ENCODE measurements around the gene TBX18.

Gene TBX18

DNA sequence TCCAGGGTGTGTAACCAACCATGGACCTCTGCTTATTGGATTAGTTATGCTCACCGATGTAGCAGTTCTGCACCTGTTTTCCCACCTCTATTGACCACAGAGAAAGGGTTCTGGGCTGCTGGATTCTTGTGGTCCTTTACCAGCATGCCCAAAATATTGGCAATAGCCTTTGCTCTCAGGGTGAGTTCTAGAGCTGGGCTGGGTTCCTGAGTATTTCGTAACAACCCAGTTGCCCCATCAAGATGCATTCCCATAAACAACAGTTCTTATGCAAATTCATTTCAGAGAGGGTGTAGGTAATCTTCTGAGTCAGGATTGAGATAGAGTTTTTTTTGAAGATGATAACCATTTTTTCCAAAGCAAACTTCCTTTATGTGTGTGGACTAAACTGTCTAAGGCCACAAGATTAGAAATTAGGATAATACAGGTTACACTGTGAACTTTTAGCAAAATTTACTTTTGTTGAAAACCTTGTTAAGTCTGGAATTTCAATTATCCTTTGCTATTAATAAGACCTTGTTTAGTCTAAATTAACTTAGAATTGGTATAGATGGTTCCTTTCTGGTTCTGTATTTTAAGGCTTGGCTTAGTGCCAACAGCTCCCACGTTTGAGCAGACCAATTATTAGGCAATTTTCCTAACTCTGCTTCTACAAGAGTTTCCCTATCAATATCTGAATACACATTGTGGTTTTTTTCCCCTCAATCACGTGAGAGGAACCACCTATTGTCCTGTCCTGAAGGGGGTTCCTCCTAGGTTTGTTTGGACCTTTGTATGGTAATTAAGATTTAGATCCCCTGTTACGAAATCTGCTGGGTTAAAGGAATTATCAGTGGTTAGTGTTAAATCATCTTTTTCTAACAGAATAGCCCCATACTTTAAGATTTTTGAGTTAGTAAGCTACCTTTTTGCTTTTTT lies 46.1 kb downstream of the TBX18 start:
- no peaks in the 10 kb centered on the region for H3K36me3 ChIP-seq (ENCODE audit: insufficient read depth, low read length)
- no peak overlapping the region for H3K4me3 ChIP-seq (ENCODE audit: low read depth, low read length)
- no peak overlapping the region for H2AFZ ChIP-seq (ENCODE audit: low read length, unreplicated experiment)
- no peaks in the 10 kb centered on the region for H3K79me2 ChIP-seq (ENCODE audit: control insufficient read depth, insufficient read depth, low read length, unreplicated experiment)
- peaks cover 7% of the 10 kb centered on the region for H3K4me1 ChIP-seq (ENCODE audit: control insufficient read depth, insufficient read depth, low read length, unreplicated experiment)
- H3K27ac ChIP-seq (ENCODE audit: low read depth, low read length): no peak overlapping the region
- H3K27me3 ChIP-seq (ENCODE audit: insufficient read depth, low read length): no peaks in the 10 kb centered on the region

DNA sequence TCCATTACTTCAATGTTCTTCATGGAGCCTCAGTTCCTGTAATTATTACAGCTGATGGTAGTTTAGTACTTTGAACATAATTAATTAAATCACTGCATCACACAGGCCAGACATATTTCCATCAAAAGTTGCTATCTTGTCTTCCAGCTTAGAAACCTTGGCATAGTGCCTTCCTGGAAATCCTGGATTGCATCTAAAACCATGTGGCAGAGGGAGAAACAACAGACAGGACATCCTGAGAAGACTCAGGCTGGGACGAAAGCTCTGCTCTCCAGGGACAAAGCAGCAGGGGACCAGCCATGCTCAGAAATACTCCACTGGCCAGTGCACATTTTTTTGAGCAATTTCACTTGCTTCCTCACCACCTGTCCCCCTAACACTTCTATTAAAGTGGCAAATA lies 55.3 kb downstream of the TBX18 start:
- Histone ChIP-seq H2AFZ (ENCODE audit: low read length, unreplicated experiment) (no peak overlapping the region), H3K27me3 (ENCODE audit: insufficient read depth, low read length) (no peaks in the 10 kb centered on the region), H3K4me3 (ENCODE audit: low read depth, low read length) (no peak overlapping the region), H3K36me3 (ENCODE audit: insufficient read depth, low read length) (no peaks in the 10 kb centered on the region), H3K4me1 (ENCODE audit: control insufficient read depth, insufficient read depth, low read length, unreplicated experiment) (no peaks in the 10 kb centered on the region), H3K27ac (ENCODE audit: low read depth, low read length) (no peak overlapping the region), H3K79me2 (ENCODE audit: control insufficient read depth, insufficient read depth, low read length, unreplicated experiment) (no peaks in the 10 kb centered on the region)

DNA sequence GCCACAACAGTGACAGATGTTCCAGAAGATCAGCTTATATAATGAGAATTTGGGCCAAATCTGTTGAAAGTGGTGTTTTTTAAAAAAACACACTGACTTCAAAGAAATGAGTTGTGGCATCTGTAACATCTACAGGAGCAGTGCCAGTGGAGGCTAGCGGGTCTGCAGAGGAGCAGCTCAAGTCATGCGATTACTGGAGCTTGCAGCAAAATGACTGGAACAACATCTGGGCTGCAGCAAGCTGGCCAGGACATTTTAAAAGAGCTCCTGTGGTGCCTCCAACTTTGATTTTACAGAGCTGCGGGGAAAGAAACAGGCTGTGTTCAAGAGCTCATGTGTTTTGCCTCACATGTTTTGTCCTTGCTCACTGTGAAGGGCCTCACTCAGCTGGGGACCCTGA lies 57.2 kb downstream of the TBX18 start:
- no peak overlapping the region for H2AFZ ChIP-seq (ENCODE audit: low read length, unreplicated experiment)
- H3K27ac ChIP-seq (ENCODE audit: low read depth, low read length): no peak overlapping the region
- H3K36me3 ChIP-seq (ENCODE audit: insufficient read depth, low read length): no peaks in the 10 kb centered on the region
- no peaks in the 10 kb centered on the region for H3K27me3 ChIP-seq (ENCODE audit: insufficient read depth, low read length)
- H3K79me2 ChIP-seq (ENCODE audit: control insufficient read depth, insufficient read depth, low read length, unreplicated experiment): no peaks in the 10 kb centered on the region
- no peak overlapping the region for H3K4me3 ChIP-seq (ENCODE audit: low read depth, low read length)
- no peaks in the 10 kb centered on the region for H3K4me1 ChIP-seq (ENCODE audit: control insufficient read depth, insufficient read depth, low read length, unreplicated experiment)

DNA sequence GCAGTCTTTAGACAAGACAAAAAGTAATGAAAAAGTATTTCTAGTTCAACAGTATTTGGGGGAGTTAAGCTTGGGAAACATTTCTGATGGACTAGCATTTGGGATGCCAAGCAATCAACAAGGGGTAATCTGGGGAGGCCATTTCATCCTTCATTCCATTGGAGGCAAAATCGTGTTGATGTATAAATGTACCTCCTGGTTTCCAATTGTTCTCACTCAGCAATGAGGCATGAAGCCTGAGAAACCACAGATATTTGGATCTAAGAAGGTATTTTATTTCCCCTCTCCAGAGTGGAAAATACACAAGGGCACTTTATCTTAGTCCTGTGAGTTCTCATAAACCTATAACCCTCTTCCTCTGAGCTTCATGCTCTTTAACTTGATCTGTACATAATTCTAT lies 68.2 kb downstream of the TBX18 start:
- Histone ChIP-seq H2AFZ (ENCODE audit: low read length, unreplicated experiment) (no peak overlapping the region), H3K27me3 (ENCODE audit: insufficient read depth, low read length) (no peaks in the 10 kb centered on the region), H3K27ac (ENCODE audit: low read depth, low read length) (no peak overlapping the region), H3K4me1 (ENCODE audit: control insufficient read depth, insufficient read depth, low read length, unreplicated experiment) (no peaks in the 10 kb centered on the region), H3K36me3 (ENCODE audit: insufficient read depth, low read length) (no peaks in the 10 kb centered on the region), H3K4me3 (ENCODE audit: low read depth, low read length) (no peak overlapping the region), H3K79me2 (ENCODE audit: control insufficient read depth, insufficient read depth, low read length, unreplicated experiment) (no peaks in the 10 kb centered on the region)

DNA sequence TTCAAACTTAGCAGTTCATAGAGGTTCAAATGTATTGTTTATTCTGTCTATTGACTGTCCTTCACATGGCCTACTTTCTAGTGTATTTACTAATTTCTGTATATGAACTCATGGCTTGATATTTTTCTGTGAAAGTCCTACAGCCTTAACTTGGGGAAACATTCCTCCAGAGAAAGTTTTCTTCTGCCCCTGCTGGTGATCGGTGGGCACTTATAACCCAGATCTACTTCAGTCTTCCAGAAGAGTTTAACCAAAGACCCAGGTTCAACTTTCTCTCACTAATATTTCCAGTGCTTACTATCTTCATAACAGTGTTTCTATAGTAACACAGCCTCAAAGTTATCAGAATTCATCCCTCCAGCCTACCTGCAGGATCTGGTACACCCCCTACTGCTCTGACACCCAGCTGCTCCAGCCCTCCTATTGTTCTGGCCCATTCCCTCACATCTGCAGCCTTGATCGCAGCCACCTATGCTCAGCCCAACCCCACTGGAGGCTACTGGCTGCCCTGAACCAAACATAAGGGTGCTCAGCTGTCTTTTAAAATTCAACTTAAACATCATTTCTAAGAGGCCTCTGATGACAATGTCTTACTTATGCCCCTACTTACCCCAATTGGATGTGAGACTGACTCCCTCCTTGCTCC lies 72.3 kb downstream of the TBX18 start:
- no peaks in the 10 kb centered on the region for H3K36me3 ChIP-seq (ENCODE audit: insufficient read depth, low read length)

DNA sequence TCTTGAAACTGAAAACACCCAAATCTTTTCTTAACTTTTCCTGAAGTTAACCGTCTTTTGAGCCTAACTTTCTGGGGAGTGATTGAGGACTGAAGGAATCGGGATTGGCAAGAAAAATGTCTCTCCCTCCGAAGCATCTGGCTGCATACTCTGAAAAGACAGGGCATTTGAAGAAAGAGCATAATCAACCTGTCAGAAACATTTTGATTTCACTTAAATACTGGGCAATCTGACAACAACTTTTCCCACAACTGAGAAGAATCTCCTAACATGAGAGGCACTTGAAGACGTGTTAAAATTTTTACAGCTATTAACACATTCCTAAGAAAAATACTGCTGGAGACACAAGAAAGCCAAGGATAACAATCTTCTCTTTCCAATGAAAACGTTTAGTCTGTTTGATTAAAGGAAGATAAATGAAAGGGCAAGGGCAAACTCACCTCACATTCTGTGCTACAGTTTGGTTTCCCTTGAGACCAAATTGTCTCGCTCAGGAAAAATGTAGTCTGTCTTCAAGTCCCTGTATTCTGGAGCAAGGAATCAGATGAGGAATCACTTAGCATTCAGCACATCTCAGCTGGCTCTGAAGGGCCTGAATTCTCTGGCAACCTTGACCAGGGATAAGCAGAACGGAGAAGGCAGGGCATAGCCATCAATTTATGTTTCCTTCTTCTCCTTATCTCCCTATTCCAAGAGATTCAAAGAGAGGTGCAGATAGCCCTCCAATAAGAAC lies 76.1 kb downstream of the TBX18 start:
- Histone ChIP-seq H3K79me2 (ENCODE audit: control insufficient read depth, insufficient read depth, low read length, unreplicated experiment) (no peaks in the 10 kb centered on the region), H2AFZ (ENCODE audit: low read length, unreplicated experiment) (no peak overlapping the region), H3K4me1 (ENCODE audit: control insufficient read depth, insufficient read depth, low read length, unreplicated experiment) (no peaks in the 10 kb centered on the region), H3K36me3 (ENCODE audit: insufficient read depth, low read length) (peaks cover 4% of the 10 kb centered on the region; the same call in 1 of the 2 replicates), H3K4me3 (ENCODE audit: low read depth, low read length) (no peak overlapping the region), H3K27ac (ENCODE audit: low read depth, low read length) (no peak overlapping the region), H3K27me3 (ENCODE audit: insufficient read depth, low read length) (no peaks in the 10 kb centered on the region)

More for the DNA sequence above, 72.3 kb downstream of the TBX18 start:
- H3K27me3 ChIP-seq (ENCODE audit: insufficient read depth, low read length): no peaks in the 10 kb centered on the region
- H3K79me2 ChIP-seq (ENCODE audit: control insufficient read depth, insufficient read depth, low read length, unreplicated experiment): no peaks in the 10 kb centered on the region
- H3K4me3 ChIP-seq (ENCODE audit: low read depth, low read length): no peak overlapping the region
- no peak overlapping the region for H3K27ac ChIP-seq (ENCODE audit: low read depth, low read length)
- no peaks in the 10 kb centered on the region for H3K4me1 ChIP-seq (ENCODE audit: control insufficient read depth, insufficient read depth, low read length, unreplicated experiment)
- no peak overlapping the region for H2AFZ ChIP-seq (ENCODE audit: low read length, unreplicated experiment)

DNA sequence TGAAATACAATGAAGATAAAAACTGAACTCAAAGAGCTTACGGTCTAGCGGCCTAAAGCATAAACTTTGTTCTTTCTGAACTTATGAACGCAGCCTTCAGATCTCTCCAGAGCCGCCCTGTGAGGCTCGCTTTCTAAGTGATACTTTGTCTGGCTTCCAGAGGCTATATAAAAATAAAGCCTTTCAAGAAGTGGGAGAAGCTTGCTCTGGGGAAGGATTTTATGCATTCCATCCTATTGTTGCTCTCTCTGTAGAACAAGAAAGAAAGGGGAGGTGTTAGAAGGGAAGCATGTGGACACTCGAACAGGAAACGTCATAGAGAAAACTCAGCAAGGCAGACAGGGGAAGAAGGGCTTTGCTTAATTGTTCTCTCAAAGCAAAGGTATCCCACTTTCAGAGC lies 77.0 kb downstream of the TBX18 start:
- no peak overlapping the region for H3K27ac ChIP-seq (ENCODE audit: low read depth, low read length)
- H2AFZ ChIP-seq (ENCODE audit: low read length, unreplicated experiment): no peak overlapping the region
- no peaks in the 10 kb centered on the region for H3K4me1 ChIP-seq (ENCODE audit: control insufficient read depth, insufficient read depth, low read length, unreplicated experiment)
- no peaks in the 10 kb centered on the region for H3K27me3 ChIP-seq (ENCODE audit: insufficient read depth, low read length)
- peaks cover 4% of the 10 kb centered on the region; the same call in 1 of the 2 replicates for H3K36me3 ChIP-seq (ENCODE audit: insufficient read depth, low read length)
- no peaks in the 10 kb centered on the region for H3K79me2 ChIP-seq (ENCODE audit: control insufficient read depth, insufficient read depth, low read length, unreplicated experiment)
- no peak overlapping the region for H3K4me3 ChIP-seq (ENCODE audit: low read depth, low read length)

DNA sequence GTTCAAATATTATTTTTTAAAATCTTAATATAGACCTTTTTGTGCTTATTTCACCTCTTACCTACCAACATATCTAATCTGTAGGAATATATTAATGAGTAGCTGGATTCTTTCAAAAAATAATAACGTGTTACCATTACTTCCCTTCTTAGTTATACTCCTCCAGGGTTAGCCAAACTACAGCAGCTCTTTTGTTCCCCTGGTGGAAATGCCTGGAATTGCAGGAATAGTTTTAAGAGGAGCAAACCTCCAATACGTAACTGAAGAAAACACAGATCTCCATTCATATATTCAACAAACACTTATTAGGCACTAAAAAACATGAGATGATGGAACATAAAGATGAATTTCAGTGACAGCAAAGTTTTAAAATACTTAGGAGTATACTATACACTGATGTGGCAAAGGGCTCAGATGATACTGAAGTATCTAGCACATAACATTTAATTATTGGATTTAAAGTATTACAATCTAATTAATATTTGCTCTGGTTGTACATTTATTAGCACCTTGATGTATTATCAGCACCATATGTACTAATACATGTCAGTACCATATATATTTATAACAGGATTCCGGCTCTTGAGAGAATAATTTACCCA lies 78.3 kb downstream of the TBX18 start:
- H3K79me2 ChIP-seq (ENCODE audit: control insufficient read depth, insufficient read depth, low read length, unreplicated experiment): no peaks in the 10 kb centered on the region
- H3K27ac ChIP-seq (ENCODE audit: low read depth, low read length): no peak overlapping the region
- no peak overlapping the region for H3K4me3 ChIP-seq (ENCODE audit: low read depth, low read length)
- no peaks in the 10 kb centered on the region for H3K27me3 ChIP-seq (ENCODE audit: insufficient read depth, low read length)
- H3K4me1 ChIP-seq (ENCODE audit: control insufficient read depth, insufficient read depth, low read length, unreplicated experiment): no peaks in the 10 kb centered on the region
- H3K36me3 ChIP-seq (ENCODE audit: insufficient read depth, low read length): peaks cover 4% of the 10 kb centered on the region; the same call in 1 of the 2 replicates
- no peak overlapping the region for H2AFZ ChIP-seq (ENCODE audit: low read length, unreplicated experiment)

DNA sequence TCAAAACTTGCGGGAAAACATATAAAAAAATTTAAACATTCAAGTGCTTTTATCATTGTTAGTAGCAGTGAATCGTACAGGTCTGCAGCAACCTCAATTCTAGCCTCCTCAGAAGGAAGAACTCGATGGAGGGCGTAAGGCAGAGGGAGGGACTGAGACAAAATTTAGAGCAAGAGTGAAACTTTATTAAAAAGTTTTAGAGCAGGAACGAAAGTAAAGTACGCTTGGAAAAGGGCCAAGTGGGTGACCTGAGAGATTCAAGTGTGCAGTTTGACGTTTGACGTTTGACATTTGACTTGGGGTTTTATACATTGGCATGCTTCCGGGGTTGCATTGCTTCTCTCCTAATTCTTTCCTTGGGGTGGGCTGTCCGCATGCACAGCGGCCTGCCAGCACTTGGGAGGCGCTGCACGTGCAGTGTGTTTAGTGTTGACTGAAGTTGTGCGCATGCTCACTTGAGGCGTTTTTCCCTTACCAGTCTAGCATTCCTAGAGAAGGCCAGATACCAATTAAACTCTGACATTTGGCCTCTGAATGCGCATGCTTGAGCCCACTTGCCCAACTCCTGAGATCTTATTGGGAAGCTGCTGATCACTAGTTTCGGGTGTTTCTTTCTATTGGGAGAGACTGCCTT lies 82.6 kb downstream of the TBX18 start:
- Histone ChIP-seq H2AFZ (ENCODE audit: low read length, unreplicated experiment) (no peak overlapping the region), H3K27ac (ENCODE audit: low read depth, low read length) (no peak overlapping the region), H3K79me2 (ENCODE audit: control insufficient read depth, insufficient read depth, low read length, unreplicated experiment) (no peaks in the 10 kb centered on the region), H3K4me1 (ENCODE audit: control insufficient read depth, insufficient read depth, low read length, unreplicated experiment) (no peaks in the 10 kb centered on the region), H3K36me3 (ENCODE audit: insufficient read depth, low read length) (peaks cover 1% of the 10 kb centered on the region; the same call in 1 of the 2 replicates), H3K27me3 (ENCODE audit: insufficient read depth, low read length) (no peaks in the 10 kb centered on the region), H3K4me3 (ENCODE audit: low read depth, low read length) (no peak overlapping the region)

DNA sequence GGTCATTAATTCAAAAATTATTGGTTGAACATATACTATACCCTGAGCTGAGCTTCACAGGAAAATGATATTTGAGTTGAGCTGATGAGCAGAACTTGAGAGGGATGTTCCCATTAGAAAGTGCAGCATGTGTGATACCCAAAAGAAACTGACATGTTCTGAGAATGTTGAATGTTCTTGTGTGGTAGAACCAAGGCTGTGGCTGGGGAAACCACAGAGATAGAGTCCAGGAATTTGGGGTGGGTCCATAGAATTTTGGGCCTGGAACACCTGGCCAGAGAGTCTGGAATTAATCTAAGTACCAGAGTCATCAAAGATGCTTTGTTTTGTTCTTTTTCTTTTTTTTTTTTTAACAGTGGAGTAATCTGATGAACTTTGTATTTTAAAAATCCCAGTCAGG lies 88.7 kb downstream of the TBX18 start:
- no peaks in the 10 kb centered on the region for H3K36me3 ChIP-seq (ENCODE audit: insufficient read depth, low read length)

More for the DNA sequence above, 88.7 kb downstream of the TBX18 start:
- Histone ChIP-seq H3K4me3 (ENCODE audit: low read depth, low read length) (no peak overlapping the region), H3K4me1 (ENCODE audit: control insufficient read depth, insufficient read depth, low read length, unreplicated experiment) (no peaks in the 10 kb centered on the region), H3K79me2 (ENCODE audit: control insufficient read depth, insufficient read depth, low read length, unreplicated experiment) (no peaks in the 10 kb centered on the region), H2AFZ (ENCODE audit: low read length, unreplicated experiment) (no peak overlapping the region), H3K27me3 (ENCODE audit: insufficient read depth, low read length) (no peaks in the 10 kb centered on the region), H3K27ac (ENCODE audit: low read depth, low read length) (no peak overlapping the region)
